Endothelial cell of hepatic sinusoid (primary cell): Measurements from ENCODE around the gene COBL.
"Not testable (repeated sequence)": the region's sequence is repeated elsewhere in the genome, so short reads cannot be mapped to it uniquely, and the experiment has no call there.

Experiments used
- in situ Hi-C: cut with HindIII; loops from 2 replicates; pipeline ENCODE4 v1.10.0; 2017; ENCODE audit warnings: low sequenced_read_pairs

COBL gene

GRCh38 chr7:51016546-51016945 is 300.1 kb downstream of the COBL start:
- in situ Hi-C loops, result no loop called here

GRCh38 chr7:51015581-51015980 is 301.0 kb downstream of the COBL start:
- in situ Hi-C loops, result no loop called here

- in situ Hi-C loops, result no loop called here
Measured at GRCh38 chr7:51014811-51015210, 301.8 kb downstream of the COBL start.

- in situ Hi-C loops, result no loop called here
Measured at GRCh38 chr7:51013861-51014511, 302.6 kb downstream of the COBL start.

- in situ Hi-C loops, result no loop called here
Measured at GRCh38 chr7:51013218-51013786, 303.3 kb downstream of the COBL start.

GRCh38 chr7:51012569-51013217 is 303.9 kb downstream of the COBL start:
- in situ Hi-C loops, result no loop called here

GRCh38 chr7:51011710-51012350 is 304.8 kb downstream of the COBL start:
- in situ Hi-C loops, result no loop called here

GRCh38 chr7:51010534-51010933 is 306.1 kb downstream of the COBL start:
- in situ Hi-C loops, result no loop called here

GRCh38 chr7:51009716-51010496 is 306.7 kb downstream of the COBL start:
- in situ Hi-C loops, result loop anchor here (5.0 kb wide), 1 partner anchor 58 kb away; no protein-coding TSS in a partner anchor

GRCh38 chr7:51007551-51008505 is 308.8 kb downstream of the COBL start:
- in situ Hi-C loops, result loop anchor here (5.0 kb wide), 1 partner anchor 56 kb away; no protein-coding TSS in a partner anchor

GRCh38 chr7:51006483-51007235 is 309.9 kb downstream of the COBL start:
- in situ Hi-C loops, result loop anchor here (5.0 kb wide), 1 partner anchor 54 kb away; no protein-coding TSS in a partner anchor

- in situ Hi-C loops, result loop anchor here (5.0 kb wide), 1 partner anchor 53 kb away; no protein-coding TSS in a partner anchor
Measured at GRCh38 chr7:51005074-51005473, 311.5 kb downstream of the COBL start.

GRCh38 chr7:51000956-51001355 is 315.7 kb downstream of the COBL start:
- in situ Hi-C loops, result no loop called here

GRCh38 chr7:50994753-50995319 is 321.8 kb downstream of the COBL start:
- in situ Hi-C loops, result no loop called here

GRCh38 chr7:50990214-50990613 is 326.4 kb downstream of the COBL start:
- in situ Hi-C loops, result not testable (repeated sequence)

- in situ Hi-C loops, result no loop called here
Measured at GRCh38 chr7:50988988-50989387, 327.6 kb downstream of the COBL start.

- in situ Hi-C loops, result no loop called here
Measured at GRCh38 chr7:50988465-50988864, 328.1 kb downstream of the COBL start.

GRCh38 chr7:50985096-50985495 is 331.5 kb downstream of the COBL start:
- in situ Hi-C loops, result no loop called here

- in situ Hi-C loops, result no loop called here
Measured at GRCh38 chr7:50983850-50984249, 332.8 kb downstream of the COBL start.
